ENCODE measurements around the gene TUBGCP3.

- no peak for TF ChIP-seq YY1 (IDR thresholded peaks at IDR 0.05; ENCODE audit: insufficient read depth, insufficient read length)
- TF ChIP-seq SUZ12 (IDR thresholded peaks at IDR 0.05; ENCODE audit: extremely low read depth, insufficient read depth, insufficient read length) = no peak
- no peak for TF ChIP-seq ZNF274 (IDR thresholded peaks at IDR 0.05; ENCODE audit: low read depth, low read length)
Measured at GRCh38 chr13:112596235-112596634, 8.3 kb upstream of the TUBGCP3 start.
